Measurements from ENCODE around the gene SVOP.

- no peak for TF ChIP-seq EP300 (IDR thresholded peaks at IDR 0.05)
- no peak for TF ChIP-seq POLR2A (IDR thresholded peaks at IDR 0.05; ENCODE audit: low read depth)
- TF ChIP-seq CTCF (IDR thresholded peaks at IDR 0.05), result no peak
Measured at GRCh38 chr12:108912361-108912760, 108.5 kb downstream of the SVOP start.
